Astrocyte (in vitro differentiated cells and primary cell): ENCODE measurements around the gene LRRC53. TPM values are rescaled to one million over a fixed set of nuclear protein-coding genes. Genes with fewer than 3 reads are reported as not detected.

Experiments
- DNase-seq: peaks from one replicate; pipeline ENCODE4 v3.0.0-alpha.2; 2010; ENCODE audit warnings: low read depth
- FAIRE-seq: peaks from 2 replicates; lab custom pipeline; 2011; peaks lifted over from hg19 to GRCh38; lab: Jason Lieb, UNC
- H2AFZ ChIP-seq: 2 replicates; pipeline ENCODE4 v1.6.0; 2012; ENCODE audit warnings: low read depth, low read length, inconsistent platforms
- H3K27ac ChIP-seq: 2 replicates; pipeline ENCODE4 v1.5.1; 2011; ENCODE audit warnings: low read depth, low read length, inconsistent platforms
- H3K27me3 ChIP-seq: 2 replicates; pipeline ENCODE4 v1.6.0; 2011; ENCODE audit warnings: low read length, inconsistent platforms; ENCODE audit not compliant: insufficient read depth
- H3K36me3 ChIP-seq: 2 replicates; pipeline ENCODE4 v1.5.1; 2011; ENCODE audit warnings: low read length, inconsistent platforms; ENCODE audit not compliant: insufficient read depth
- H3K4me1 ChIP-seq: 2 replicates; pipeline ENCODE4 v1.5.1; 2011; ENCODE audit warnings: low read length, inconsistent platforms; ENCODE audit not compliant: insufficient read depth
- H3K4me2 ChIP-seq: 2 replicates; pipeline ENCODE4 v1.6.0; 2012; ENCODE audit warnings: low read length, inconsistent platforms
- H3K4me3 ChIP-seq: 2 replicates; pipeline ENCODE4 v1.5.1; 2011; ENCODE audit warnings: low read depth, mild to moderate bottlenecking, low read length, inconsistent platforms; ENCODE audit not compliant: insufficient read depth
- H3K79me2 ChIP-seq: 2 replicates; pipeline ENCODE4 v1.6.0; 2012; ENCODE audit warnings: mild to moderate bottlenecking, low read length, inconsistent platforms; ENCODE audit not compliant: insufficient read depth
- H3K9ac ChIP-seq: 2 replicates; pipeline ENCODE4 v1.6.0; 2012; ENCODE audit warnings: mild to moderate bottlenecking, low read length, inconsistent platforms
- H3K9me3 ChIP-seq: 2 replicates; pipeline ENCODE4 v1.5.1; 2012; ENCODE audit warnings: low read depth, mild to moderate bottlenecking, low read length, inconsistent platforms; ENCODE audit not compliant: insufficient read depth
- H4K20me1 ChIP-seq: 2 replicates; pipeline ENCODE4 v1.6.0; 2012; ENCODE audit warnings: low read length, inconsistent platforms; ENCODE audit not compliant: insufficient read depth
- H3K27ac Mint-ChIP-seq: one replicate; pipeline ENCODE4 v1.8.0; 2021; ENCODE audit warnings: mild to moderate bottlenecking, mixed read lengths; ENCODE audit not compliant: unreplicated experiment
- H3K27me3 Mint-ChIP-seq: one replicate; pipeline ENCODE4 v1.8.0; 2021; ENCODE audit warnings: low read depth, mixed read lengths; ENCODE audit not compliant: unreplicated experiment
- H3K36me3 Mint-ChIP-seq: one replicate; pipeline ENCODE4 v1.8.0; 2021; ENCODE audit warnings: low read depth, mixed read lengths; ENCODE audit not compliant: unreplicated experiment
- H3K4me1 Mint-ChIP-seq: one replicate; pipeline ENCODE4 v1.8.0; 2021; ENCODE audit warnings: low read depth, mixed read lengths; ENCODE audit not compliant: unreplicated experiment
- H3K4me3 Mint-ChIP-seq: one replicate; pipeline ENCODE4 v1.8.0; 2021; ENCODE audit warnings: mild to moderate bottlenecking, moderate library complexity, mixed read lengths; ENCODE audit not compliant: unreplicated experiment
- H3K9me3 Mint-ChIP-seq: one replicate; pipeline ENCODE4 v1.8.0; 2021; ENCODE audit warnings: mild to moderate bottlenecking, mixed read lengths; ENCODE audit not compliant: unreplicated experiment
- EZH2 ChIP-seq: IDR thresholded peaks from 2 replicates; pipeline ENCODE4 v1.6.1; 2012; ENCODE audit warnings: mild to moderate bottlenecking, low read length, inconsistent platforms; ENCODE audit not compliant: insufficient read depth
- total RNA-seq: library from RNA; stranded (reverse); gene quantifications from 2 replicates; pipeline ENCODE4 v1.2.1, GENCODE V29; 2021
- TF ChIP-seq, protein P1 (sequence below): IDR thresholded peaks from 2 replicates; pipeline ENCODE4 v1.5.1; 2011; ENCODE audit warnings: low read depth, mild to moderate bottlenecking, inconsistent platforms, low read length, moderate library complexity; ENCODE audit not compliant: insufficient read depth

LRRC53 gene
- total RNA-seq, 1 donor from 2014 or later: not detected

DNA sequence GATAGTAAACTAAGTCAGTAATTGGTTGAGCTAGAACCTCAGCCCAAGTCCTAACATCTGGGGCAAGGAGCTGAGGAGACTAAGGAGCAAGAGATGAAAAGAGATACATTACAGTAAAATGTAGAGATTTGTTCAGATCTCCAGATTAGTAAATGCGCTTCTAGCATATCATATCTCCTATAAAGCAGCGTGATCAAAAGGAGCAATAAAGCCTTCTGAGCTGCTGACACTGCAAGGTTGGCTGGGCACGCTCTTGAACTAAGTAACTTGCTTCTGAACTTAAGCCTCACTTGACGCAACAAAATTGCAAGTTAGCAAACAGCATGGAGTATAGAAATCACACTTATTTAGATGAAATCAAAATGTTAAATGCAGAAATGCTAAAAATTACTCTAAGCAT lies 80.9 kb downstream of the LRRC53 start:
- Mint-ChIP-seq H3K27me3 (peaks cover 2% of the 10 kb centered on the region), H3K9me3 (no peaks in the 10 kb centered on the region), H3K36me3 (no peaks in the 10 kb centered on the region), H3K4me1 (peaks cover 19% of the 10 kb centered on the region), H3K27ac (no peak overlapping the region), H3K4me3 (no peak overlapping the region)
- DNase-seq (no peak), FAIRE-seq (no peak)
- Histone ChIP-seq H3K9ac (no peak overlapping the region), H3K27ac (no peak overlapping the region), H3K4me1 (peaks cover 8% of the 10 kb centered on the region), H3K27me3 (no peaks in the 10 kb centered on the region), H3K79me2 (no peaks in the 10 kb centered on the region), H3K9me3 (no peaks in the 10 kb centered on the region), H3K4me2 (no peak overlapping the region), H3K4me3 (no peak overlapping the region), H3K36me3 (no peaks in the 10 kb centered on the region), H4K20me1 (no peaks in the 10 kb centered on the region), H2AFZ (no peak overlapping the region)
- TF ChIP-seq, protein P1, sequence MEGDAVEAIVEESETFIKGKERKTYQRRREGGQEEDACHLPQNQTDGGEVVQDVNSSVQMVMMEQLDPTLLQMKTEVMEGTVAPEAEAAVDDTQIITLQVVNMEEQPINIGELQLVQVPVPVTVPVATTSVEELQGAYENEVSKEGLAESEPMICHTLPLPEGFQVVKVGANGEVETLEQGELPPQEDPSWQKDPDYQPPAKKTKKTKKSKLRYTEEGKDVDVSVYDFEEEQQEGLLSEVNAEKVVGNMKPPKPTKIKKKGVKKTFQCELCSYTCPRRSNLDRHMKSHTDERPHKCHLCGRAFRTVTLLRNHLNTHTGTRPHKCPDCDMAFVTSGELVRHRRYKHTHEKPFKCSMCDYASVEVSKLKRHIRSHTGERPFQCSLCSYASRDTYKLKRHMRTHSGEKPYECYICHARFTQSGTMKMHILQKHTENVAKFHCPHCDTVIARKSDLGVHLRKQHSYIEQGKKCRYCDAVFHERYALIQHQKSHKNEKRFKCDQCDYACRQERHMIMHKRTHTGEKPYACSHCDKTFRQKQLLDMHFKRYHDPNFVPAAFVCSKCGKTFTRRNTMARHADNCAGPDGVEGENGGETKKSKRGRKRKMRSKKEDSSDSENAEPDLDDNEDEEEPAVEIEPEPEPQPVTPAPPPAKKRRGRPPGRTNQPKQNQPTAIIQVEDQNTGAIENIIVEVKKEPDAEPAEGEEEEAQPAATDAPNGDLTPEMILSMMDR: no peak
- no peak for TF ChIP-seq EZH2

DNA sequence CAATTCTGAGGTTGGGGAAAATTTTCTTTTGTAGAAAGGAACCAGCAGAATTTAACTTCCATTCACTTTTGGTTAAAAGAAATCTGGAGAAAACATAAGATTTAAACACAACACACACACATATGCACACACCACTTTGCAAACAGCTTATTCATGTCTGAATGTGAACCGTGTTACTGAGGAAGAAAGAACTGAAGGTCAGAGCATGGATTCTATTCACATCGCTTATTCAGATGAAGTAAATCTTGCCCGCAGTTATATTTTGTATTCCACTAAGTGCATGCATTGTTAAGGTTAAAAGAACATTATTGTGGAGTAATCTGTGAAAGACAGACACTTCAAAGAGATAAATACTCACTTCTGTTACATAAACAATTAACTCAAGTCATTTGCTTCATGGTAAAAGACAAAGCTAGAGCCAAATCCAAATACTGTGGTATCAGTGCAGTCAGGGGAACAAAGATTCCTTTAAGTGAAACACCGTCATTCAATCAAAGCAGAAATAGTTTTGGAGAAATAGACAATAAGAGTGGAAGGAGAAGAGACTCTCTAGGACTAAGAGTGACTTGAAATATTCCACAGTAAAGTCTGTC lies 82.0 kb downstream of the LRRC53 start:
- no peaks in the 10 kb centered on the region for H3K9me3 Mint-ChIP-seq
- Histone ChIP-seq H3K4me1 (peaks cover 17% of the 10 kb centered on the region), H2AFZ (no peak overlapping the region), H4K20me1 (no peaks in the 10 kb centered on the region), H3K79me2 (no peaks in the 10 kb centered on the region), H3K4me3 (no peak overlapping the region), H3K36me3 (no peaks in the 10 kb centered on the region), H3K9me3 (no peaks in the 10 kb centered on the region), H3K27ac (no peak overlapping the region), H3K9ac (no peak overlapping the region), H3K4me2 (no peak overlapping the region), H3K27me3 (no peaks in the 10 kb centered on the region)
- H3K27me3 Mint-ChIP-seq: peaks cover 2% of the 10 kb centered on the region
- DNase-seq (no peak), FAIRE-seq (no peak)
- no peaks in the 10 kb centered on the region for H3K36me3 Mint-ChIP-seq
- TF ChIP-seq, protein P1: no peak
- TF ChIP-seq EZH2: no peak
- no peak overlapping the region for H3K4me3 Mint-ChIP-seq
- H3K27ac Mint-ChIP-seq: no peak overlapping the region
- H3K4me1 Mint-ChIP-seq: peaks cover 30% of the 10 kb centered on the region

DNA sequence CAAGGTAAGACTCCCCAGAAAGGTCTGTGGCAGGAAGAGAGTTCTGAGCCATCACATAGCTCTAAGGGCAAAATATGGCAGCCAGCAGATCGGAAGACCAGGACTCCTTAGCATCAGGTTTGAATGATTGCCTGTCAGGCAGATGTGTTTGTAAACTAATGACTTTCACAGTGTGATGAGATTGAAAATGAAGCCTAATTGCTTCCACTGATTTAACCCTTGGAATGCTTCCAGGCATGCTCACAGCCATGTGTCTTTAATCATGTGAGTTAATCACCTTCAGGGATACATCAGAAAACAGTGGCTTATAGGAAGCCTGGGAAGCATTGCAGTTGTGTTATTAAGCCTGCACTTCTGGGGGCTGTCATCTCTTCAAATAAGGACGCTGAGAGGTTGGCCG lies 82.8 kb downstream of the LRRC53 start:
- FAIRE-seq (no peak), DNase-seq (no peak)
- H4K20me1 ChIP-seq: no peaks in the 10 kb centered on the region
- no peaks in the 10 kb centered on the region for H3K36me3 ChIP-seq
- no peak overlapping the region for H3K9ac ChIP-seq
- H3K9me3 ChIP-seq: no peaks in the 10 kb centered on the region
- no peak for TF ChIP-seq EZH2
- TF ChIP-seq, protein P1: no peak
- no peak overlapping the region for H3K4me2 ChIP-seq
- Mint-ChIP-seq H3K27ac (no peak overlapping the region), H3K36me3 (no peaks in the 10 kb centered on the region), H3K4me3 (no peak overlapping the region), H3K27me3 (no peaks in the 10 kb centered on the region), H3K4me1 (peaks cover 36% of the 10 kb centered on the region), H3K9me3 (no peaks in the 10 kb centered on the region)
- no peak overlapping the region for H3K27ac ChIP-seq
- peaks cover 18% of the 10 kb centered on the region for H3K4me1 ChIP-seq
- H3K4me3 ChIP-seq: no peak overlapping the region
- no peaks in the 10 kb centered on the region for H3K79me2 ChIP-seq
- H3K27me3 ChIP-seq: no peaks in the 10 kb centered on the region
- H2AFZ ChIP-seq: no peak overlapping the region
